H9 (cell line): ENCODE data around the gene GPR137. TPM values are rescaled to one million over a fixed set of nuclear protein-coding genes. Genes with fewer than 3 reads are reported as not detected.

Experiments
- DNase-seq: peaks from one replicate; pipeline ENCODE4 v3.0.0-alpha.2; 2017
- H2AFZ ChIP-seq: one replicate; pipeline ENCODE4 v1.6.1; 2013; ENCODE audit warnings: mild to moderate bottlenecking, low read length, control low read depth, moderate library complexity
- H2AK5ac ChIP-seq: 2 replicates; pipeline ENCODE4 v1.6.1; 2013; ENCODE audit warnings: low read length, control low read depth, mixed read lengths; ENCODE audit not compliant: insufficient read length
- H2BK120ac ChIP-seq: one replicate; pipeline ENCODE4 v1.6.1; 2013; ENCODE audit warnings: low read depth, mild to moderate bottlenecking, low read length, control low read depth, inconsistent platforms; ENCODE audit not compliant: poor library complexity, severe bottlenecking
- H2BK12ac ChIP-seq: 2 replicates; pipeline ENCODE4 v1.6.1; 2013; ENCODE audit warnings: low read length, control low read depth, mixed read lengths, low read depth; ENCODE audit not compliant: insufficient read length
- H2BK15ac ChIP-seq: 2 replicates; pipeline ENCODE4 v1.6.1; 2013; ENCODE audit warnings: low read depth, low read length, control low read depth
- H2BK20ac ChIP-seq: one replicate; pipeline ENCODE4 v1.6.1; 2013; ENCODE audit warnings: low read depth, mild to moderate bottlenecking, low read length, control low read depth, inconsistent platforms; ENCODE audit not compliant: poor library complexity, severe bottlenecking
- H2BK5ac ChIP-seq: 2 replicates; pipeline ENCODE4 v1.6.1; 2013; ENCODE audit warnings: low read length, control low read depth, mixed read lengths; ENCODE audit not compliant: insufficient read length
- H3K14ac ChIP-seq: 2 replicates; pipeline ENCODE4 v1.6.1; 2013; ENCODE audit warnings: low read length, control low read depth; ENCODE audit not compliant: insufficient read depth
- H3K18ac ChIP-seq: 2 replicates; pipeline ENCODE4 v1.6.1; 2013; ENCODE audit warnings: low read depth, mild to moderate bottlenecking, mixed read lengths, low read length, control low read depth; ENCODE audit not compliant: insufficient read length
- H3K23ac ChIP-seq: 2 replicates; pipeline ENCODE4 v1.6.1; 2013; ENCODE audit warnings: low read length, control low read depth, mixed read lengths, low read depth; ENCODE audit not compliant: insufficient read length
- H3K23me2 ChIP-seq: 2 replicates; pipeline ENCODE4 v1.6.1; 2013; ENCODE audit warnings: low read depth, mild to moderate bottlenecking, mixed read lengths, low read length, control low read depth; ENCODE audit not compliant: insufficient read length, poor library complexity, severe bottlenecking
- H3K27ac ChIP-seq: 2 replicates; pipeline ENCODE4 v1.5.1; 2013; ENCODE audit warnings: low read length, control low read depth, mixed read lengths, low read depth; ENCODE audit not compliant: insufficient read length
- H3K27me3 ChIP-seq: 2 replicates; pipeline ENCODE4 v1.6.1; 2013; ENCODE audit warnings: low read length, control low read depth, inconsistent platforms; ENCODE audit not compliant: insufficient read depth
- H3K4ac ChIP-seq: 2 replicates; pipeline ENCODE4 v1.6.1; 2013; ENCODE audit warnings: low read depth, mild to moderate bottlenecking, control low read depth, inconsistent platforms, low read length, moderate library complexity
- H3K4me1 ChIP-seq: 2 replicates; pipeline ENCODE4 v1.6.1; 2013; ENCODE audit warnings: low read length, control low read depth, inconsistent platforms; ENCODE audit not compliant: insufficient read depth
- H3K4me2 ChIP-seq: 2 replicates; pipeline ENCODE4 v1.6.1; 2013; ENCODE audit warnings: low read length, control low read depth, mixed read lengths; ENCODE audit not compliant: insufficient read length, insufficient read depth
- H3K56ac ChIP-seq: 2 replicates; pipeline ENCODE4 v1.6.1; 2013; ENCODE audit warnings: low read depth, mild to moderate bottlenecking, mixed read lengths, low read length, control low read depth; ENCODE audit not compliant: insufficient read length
- H3K79me1 ChIP-seq: 2 replicates; pipeline ENCODE4 v1.6.1; 2013; ENCODE audit warnings: low read depth, mild to moderate bottlenecking, moderate library complexity, low read length, control low read depth, inconsistent platforms; ENCODE audit not compliant: insufficient read depth, poor library complexity, severe bottlenecking
- H3K79me2 ChIP-seq: 2 replicates; pipeline ENCODE4 v1.6.1; 2013; ENCODE audit warnings: low read length, control low read depth, inconsistent platforms; ENCODE audit not compliant: insufficient read depth
- H3K9ac ChIP-seq: 2 replicates; pipeline ENCODE4 v1.6.1; 2013; ENCODE audit warnings: low read length, control low read depth, mixed read lengths; ENCODE audit not compliant: insufficient read length; ENCODE audit errors: extremely low read depth
- H3K9me3 ChIP-seq: one replicate; pipeline ENCODE4 v1.6.1; 2013; ENCODE audit warnings: low read depth, low read length, inconsistent platforms; ENCODE audit not compliant: control insufficient read depth
- H3T11ph ChIP-seq: one replicate; pipeline ENCODE4 v1.6.1; 2013; ENCODE audit warnings: mild to moderate bottlenecking, low read length, control low read depth, inconsistent platforms
- H4K20me1 ChIP-seq: one replicate; pipeline ENCODE4 v1.6.1; 2013; ENCODE audit not compliant: control insufficient read depth, insufficient read length, insufficient read depth
- H4K5ac ChIP-seq: 2 replicates; pipeline ENCODE4 v1.6.1; 2013; ENCODE audit warnings: low read depth, mild to moderate bottlenecking, mixed read lengths, low read length, control low read depth; ENCODE audit not compliant: insufficient read length
- H4K8ac ChIP-seq: replicated peaks from 2 replicates; pipeline ENCODE4 v1.6.1; 2013; ENCODE audit warnings: low read length, control low read depth, mixed read lengths, low read depth; ENCODE audit not compliant: insufficient read length
- H4K91ac ChIP-seq: 2 replicates; pipeline ENCODE4 v1.6.1; 2013; ENCODE audit warnings: low read depth, mild to moderate bottlenecking, moderate library complexity, mixed read lengths, low read length, control low read depth; ENCODE audit not compliant: insufficient read length
- H3K27ac Mint-ChIP-seq, 3 experiments: 2 replicates in 2 of 3; 3 replicates in 1 of 3; pipeline ENCODE4 v1.8.0; 2020 to 2021; ENCODE audit warnings: mixed read lengths in 3 of 3, mild to moderate bottlenecking in 1 of 3, moderate library complexity in 1 of 3
- H3K27me3 Mint-ChIP-seq: 2 replicates; pipeline ENCODE4 v1.8.0; 2021; ENCODE audit warnings: low read depth, mild to moderate bottlenecking, moderate library complexity, mixed read lengths
- H3K36me3 Mint-ChIP-seq, 3 experiments: 2 replicates in 2 of 3; 3 replicates in 1 of 3; pipeline ENCODE4 v1.8.0; 2020 to 2021; ENCODE audit warnings: low read depth in 3 of 3, mixed read lengths in 3 of 3; ENCODE audit not compliant: insufficient read depth in 1 of 3
- H3K4me1 Mint-ChIP-seq, 2 experiments: 2 replicates each; pipeline ENCODE4 v1.8.0; 2020; ENCODE audit warnings: mixed read lengths in 2 of 2
- H3K4me3 Mint-ChIP-seq, 2 experiments: 2 replicates in 1 of 2; 3 replicates in 1 of 2; pipeline ENCODE4 v1.8.0; 2020 to 2021; ENCODE audit warnings: mild to moderate bottlenecking in 2 of 2, mixed read lengths in 2 of 2, moderate library complexity in 1 of 2
- H3K9me3 Mint-ChIP-seq, 2 experiments: 2 replicates in 1 of 2; 3 replicates in 1 of 2; pipeline ENCODE4 v1.8.0; 2020; ENCODE audit warnings: mild to moderate bottlenecking in 2 of 2, mixed read lengths in 2 of 2, moderate library complexity in 1 of 2
- WGBS: extraction: QIAGEN DNeasy Blood & Tissue Kit; methylation state at CpG from one replicate; pipeline ENCODE4 v1.1.7; 2013; ENCODE audit warnings: missing lambda C conversion rate, low lambda C conversion rate, mixed read lengths; ENCODE audit not compliant: insufficient read length; ENCODE audit errors: extremely low coverage; 5-methylcytosine and 5-hydroxymethylcytosine counted together
- long read RNA-seq: library from polyadenylated mRNA; unstranded; transcript quantifications from one replicate; pipeline ENCODE4 v2.0.0, GENCODE V29; 2020
- total RNA-seq: library from RNA; stranded (reverse); gene quantifications from 2 replicates; pipeline ENCODE4 v1.2.1, GENCODE V29; 2021
- TF ChIP-seq, protein P1 (sequence below): fragments of 200-600 bp; sonication (generic); conservative IDR thresholded peaks from 3 replicates; pipeline ENCODE4 v1.8.0; 2021; ENCODE audit warnings: antibody characterized with exemption, mild to moderate bottlenecking

Gene GPR137
- 39.6 and 49.7 TPM in 2 replicates for total RNA-seq
- long read RNA-seq, transcript GPR137-204 (7 exons, 1,596 nt) = major isoform, 19 of 61 reads
- long read RNA-seq, transcript GPR137-201 (7 exons, 1,485 nt) = minor isoform, 8 of 61 reads
- long read RNA-seq, partial matches to known transcripts = 5 of 61 reads
- long read RNA-seq, other reads (novel, unspliced or antisense) = 29 of 61 reads

GRCh38 chr11:64284962-64285884 lies at the start of gene GPR137:
Gene GPR137 (plus strand): TSS chr11:64285848. CDS start chr11:64286525, 677 bp downstream.
- Mint-ChIP-seq H3K27ac (peak within 1 kb of the TSS in 1 of 3 experiments; percentile 68; a peak in 2 of 7 replicates), H3K27me3 (peaks cover 21% of the 10 kb centered on the region), H3K4me3 (peak within 1 kb of the TSS; percentile 82 to 90), H3K36me3 (peaks cover 0 to 18% (median 13%) of the 10 kb centered on the region in 3 experiments; a peak in 6 of 7 replicates), H3K4me1 (peaks cover 8 to 12% of the 10 kb centered on the region in 2 experiments), H3K9me3 (no peaks in the 10 kb centered on the region; a peak in 1 of 5 replicates)
- Histone ChIP-seq H3K23ac (no peak within 1 kb of the TSS), H3K56ac (no peak within 1 kb of the TSS), H4K91ac (no peak within 1 kb of the TSS), H4K20me1 (no peaks in the 10 kb centered on the region), H2BK15ac (no peak within 1 kb of the TSS), H2BK120ac (no peak within 1 kb of the TSS), H3K9me3 (no peaks in the 10 kb centered on the region), H2BK5ac (no peak within 1 kb of the TSS), H3K79me2 (no peaks in the 10 kb centered on the region), H3T11ph (no peak within 1 kb of the TSS), H3K4me1 (no peaks in the 10 kb centered on the region), H2AK5ac (no peak within 1 kb of the TSS), H4K8ac (no peak within 1 kb of the TSS), H3K27ac (no peak within 1 kb of the TSS), H3K79me1 (no peaks in the 10 kb centered on the region), H2AFZ (no peak within 1 kb of the TSS), H3K9ac (no peak within 1 kb of the TSS), H3K18ac (no peak within 1 kb of the TSS), H3K4ac (no peak within 1 kb of the TSS), H4K5ac (no peak within 1 kb of the TSS), H3K4me2 (peak within 1 kb of the TSS; percentile 70), H3K14ac (no peak within 1 kb of the TSS), H2BK12ac (no peak within 1 kb of the TSS), H3K23me2 (peaks cover 15% of the 10 kb centered on the region), H3K27me3 (peaks cover 3% of the 10 kb centered on the region; the same call in 1 of the 2 replicates), H2BK20ac (no peak within 1 kb of the TSS)
- DNase-seq = peak; percentile 78
- TF ChIP-seq, protein P1, sequence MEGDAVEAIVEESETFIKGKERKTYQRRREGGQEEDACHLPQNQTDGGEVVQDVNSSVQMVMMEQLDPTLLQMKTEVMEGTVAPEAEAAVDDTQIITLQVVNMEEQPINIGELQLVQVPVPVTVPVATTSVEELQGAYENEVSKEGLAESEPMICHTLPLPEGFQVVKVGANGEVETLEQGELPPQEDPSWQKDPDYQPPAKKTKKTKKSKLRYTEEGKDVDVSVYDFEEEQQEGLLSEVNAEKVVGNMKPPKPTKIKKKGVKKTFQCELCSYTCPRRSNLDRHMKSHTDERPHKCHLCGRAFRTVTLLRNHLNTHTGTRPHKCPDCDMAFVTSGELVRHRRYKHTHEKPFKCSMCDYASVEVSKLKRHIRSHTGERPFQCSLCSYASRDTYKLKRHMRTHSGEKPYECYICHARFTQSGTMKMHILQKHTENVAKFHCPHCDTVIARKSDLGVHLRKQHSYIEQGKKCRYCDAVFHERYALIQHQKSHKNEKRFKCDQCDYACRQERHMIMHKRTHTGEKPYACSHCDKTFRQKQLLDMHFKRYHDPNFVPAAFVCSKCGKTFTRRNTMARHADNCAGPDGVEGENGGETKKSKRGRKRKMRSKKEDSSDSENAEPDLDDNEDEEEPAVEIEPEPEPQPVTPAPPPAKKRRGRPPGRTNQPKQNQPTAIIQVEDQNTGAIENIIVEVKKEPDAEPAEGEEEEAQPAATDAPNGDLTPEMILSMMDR = no peak
- no CpG with 5 or more reads among the region's 102 CpGs for WGBS
